ENCODE results near the gene SNU13. TPM values are rescaled to one million over a fixed set of nuclear protein-coding genes. Genes with fewer than 3 reads are reported as not detected.

Gene SNU13
- total RNA-seq, 1 donor from 2014 or later = 157 TPM

GRCh38 chr22:41661713-41662112, 27.0 kb downstream of the SNU13 start:
- ATAC-seq (ENCODE audit: low read depth) (no peak), DNase-seq (no peak)
- intact Hi-C loops (cut with micrococcal nuclease) = no loop called here
- ChIA-PET POLR2A (interaction anchor here (0.6 to 1.2 kb wide), 2 partner anchors 95 to 295 kb away, joined by 3 to 5 read pairs; no protein-coding TSS in a partner anchor), CTCF (no interaction called here)
- TF ChIP-seq CTCF (IDR thresholded peaks at IDR 0.05) = no peak
- Mint-ChIP-seq H3K27ac (no peak overlapping the region), H3K9me3 (no peaks in the 10 kb centered on the region), H3K27me3 (no peaks in the 10 kb centered on the region), H3K4me1 (peaks cover 3% of the 10 kb centered on the region), H3K36me3 (ENCODE audit: low read depth) (peaks cover 78% of the 10 kb centered on the region), H3K4me3 (no peak overlapping the region)

GRCh38 chr22:41661088-41661487, 27.6 kb downstream of the SNU13 start:
- POLR2A ChIA-PET = interaction anchor here (0.7 to 1.2 kb wide), 2 partner anchors 295 to 1308 kb away, joined by 3 to 5 read pairs; no protein-coding TSS in a partner anchor
- Mint-ChIP-seq H3K36me3 (ENCODE audit: low read depth) (peaks cover 81% of the 10 kb centered on the region), H3K27ac (no peak overlapping the region)

GRCh38 chr22:41660416-41660815, 28.3 kb downstream of the SNU13 start:
- Mint-ChIP-seq H3K27ac (no peak overlapping the region), H3K36me3 (ENCODE audit: low read depth) (peaks cover 85% of the 10 kb centered on the region), H3K4me1 (no peaks in the 10 kb centered on the region), H3K9me3 (no peaks in the 10 kb centered on the region), H3K27me3 (no peaks in the 10 kb centered on the region), H3K4me3 (no peak overlapping the region)
- no peak for TF ChIP-seq CTCF (IDR thresholded peaks at IDR 0.05)
- ChIA-PET CTCF (no interaction called here), POLR2A (interaction anchor here (0.6 to 0.7 kb wide), 2 partner anchors 358 to 1309 kb away, joined by 3 to 6 read pairs; no protein-coding TSS in a partner anchor)
- DNase-seq (no peak), ATAC-seq (ENCODE audit: low read depth) (no peak)
- intact Hi-C loops (cut with micrococcal nuclease) = no loop called here

More at GRCh38 chr22:41661088-41661487, 27.6 kb downstream of the SNU13 start:
- intact Hi-C loops (cut with micrococcal nuclease) = no loop called here
- DNase-seq (no peak), ATAC-seq (ENCODE audit: low read depth) (no peak)
- TF ChIP-seq CTCF (IDR thresholded peaks at IDR 0.05) = no peak
- CTCF ChIA-PET = no interaction called here
- H3K9me3 Mint-ChIP-seq = no peaks in the 10 kb centered on the region
- H3K4me1 Mint-ChIP-seq = no peaks in the 10 kb centered on the region
- H3K4me3 Mint-ChIP-seq = no peak overlapping the region
- no peaks in the 10 kb centered on the region for H3K27me3 Mint-ChIP-seq

GRCh38 chr22:41659941-41660340, 28.7 kb downstream of the SNU13 start:
- DNase-seq = no peak
- Mint-ChIP-seq H3K27ac (no peak overlapping the region), H3K36me3 (ENCODE audit: low read depth) (peaks cover 85% of the 10 kb centered on the region), H3K27me3 (no peaks in the 10 kb centered on the region), H3K4me1 (no peaks in the 10 kb centered on the region), H3K4me3 (no peak overlapping the region), H3K9me3 (no peaks in the 10 kb centered on the region)
- ChIA-PET POLR2A (interaction anchor here (0.6 kb wide), 1 partner anchor 359 kb away, joined by 6 read pairs; no protein-coding TSS in a partner anchor), CTCF (no interaction called here)
- no peak for TF ChIP-seq CTCF (IDR thresholded peaks at IDR 0.05)
- no peak for ATAC-seq (ENCODE audit: low read depth)
- intact Hi-C loops (cut with micrococcal nuclease) = no loop called here

GRCh38 chr22:41658869-41659268, 29.8 kb downstream of the SNU13 start:
- H3K36me3 Mint-ChIP-seq (ENCODE audit: low read depth) = peaks cover 85% of the 10 kb centered on the region
- H3K9me3 Mint-ChIP-seq = no peaks in the 10 kb centered on the region
- no peak for DNase-seq
- intact Hi-C loops (cut with micrococcal nuclease) = no loop called here
- TF ChIP-seq CTCF (IDR thresholded peaks at IDR 0.05) = no peak
- no peaks in the 10 kb centered on the region for H3K4me1 Mint-ChIP-seq
- no peak overlapping the region for H3K4me3 Mint-ChIP-seq
- H3K27ac Mint-ChIP-seq = no peak overlapping the region
- H3K27me3 Mint-ChIP-seq = no peaks in the 10 kb centered on the region
- ChIA-PET POLR2A (no interaction called here), CTCF (no interaction called here)
- no peak for ATAC-seq (ENCODE audit: low read depth)

Measured in activated B cell treated with CpG ODN at 0.5 μM for 24 hours (primary cell).